NCI-H446 (cell line): Measurements from ENCODE around the gene PTPRN.
A peak's percentile ranks its signal among the peaks of the same experiment; 100 is the strongest.

Source experiments
- DNase-seq, 2 experiments: peaks; one replicate each; lab custom pipeline; 2025; lab: John Stamatoyannopoulos, UW

Gene PTPRN

DNA sequence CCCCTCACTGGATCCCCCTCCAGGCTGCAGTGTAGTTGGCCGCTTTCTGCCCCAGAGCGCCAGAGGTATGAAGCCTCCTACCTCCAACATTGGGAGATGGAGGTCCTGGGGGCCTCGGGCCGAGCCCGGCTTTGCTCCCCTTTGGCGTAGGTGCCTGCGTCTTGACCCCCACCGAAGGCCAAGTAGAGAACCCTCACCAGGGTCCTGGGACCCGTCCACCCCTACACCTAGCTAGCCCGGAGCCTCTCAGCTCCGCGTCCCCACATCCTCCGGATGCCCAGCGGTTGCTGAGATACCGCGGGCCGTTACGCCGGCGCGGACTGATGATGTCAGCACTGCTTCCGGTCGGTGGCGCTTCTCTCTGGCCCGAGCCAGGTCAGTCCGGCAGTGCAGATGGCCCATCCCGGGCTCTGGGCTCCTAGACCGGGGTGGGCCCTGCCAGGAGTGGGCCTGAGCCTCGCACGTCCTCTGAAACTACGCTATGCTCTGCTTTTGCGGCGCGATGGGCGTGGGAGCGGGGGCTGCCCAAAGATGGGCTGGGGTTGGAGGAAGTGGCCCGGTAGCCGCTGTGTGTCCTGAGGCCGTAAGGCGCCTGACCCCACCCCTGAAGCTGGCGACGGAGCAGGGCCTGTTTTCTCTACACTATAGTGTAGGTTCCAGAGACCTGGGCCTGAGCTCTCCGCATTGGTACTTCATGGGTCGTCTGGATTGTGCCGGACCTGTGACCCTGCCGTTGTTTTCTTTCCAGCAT lies 63.9 kb downstream of the PTPRN start, which contains the start of the genes GLB1L and STK16:
Gene GLB1L, minus strand, starts transcription at position 297 of the 751 bp plus-strand sequence. CDS start 1,871 bp downstream, outside the sequence.
Gene STK16, plus strand, starts transcription at position 332 of the 751 bp plus-strand sequence. CDS start 521 bp downstream, outside the sequence.
- peak; percentile 60 to 91 for DNase-seq

DNA sequence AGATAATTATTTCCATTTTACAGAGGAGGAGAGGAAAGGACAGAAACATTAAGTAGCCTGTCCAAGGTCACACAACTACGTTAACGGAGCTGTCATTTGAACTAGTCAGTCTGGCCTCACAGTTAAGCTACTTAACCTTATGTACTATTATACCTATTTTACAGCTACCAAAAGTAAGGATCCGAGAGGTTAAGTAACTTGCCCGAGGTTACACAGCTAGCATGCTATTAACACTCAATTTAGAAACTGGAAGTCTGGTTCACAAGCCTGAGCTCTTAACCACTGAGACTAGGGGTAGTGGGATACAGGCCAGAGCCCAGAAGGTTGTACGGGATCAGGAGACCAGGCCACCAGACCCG lies 64.4 kb downstream of the PTPRN start:
- DNase-seq: no peak

DNA sequence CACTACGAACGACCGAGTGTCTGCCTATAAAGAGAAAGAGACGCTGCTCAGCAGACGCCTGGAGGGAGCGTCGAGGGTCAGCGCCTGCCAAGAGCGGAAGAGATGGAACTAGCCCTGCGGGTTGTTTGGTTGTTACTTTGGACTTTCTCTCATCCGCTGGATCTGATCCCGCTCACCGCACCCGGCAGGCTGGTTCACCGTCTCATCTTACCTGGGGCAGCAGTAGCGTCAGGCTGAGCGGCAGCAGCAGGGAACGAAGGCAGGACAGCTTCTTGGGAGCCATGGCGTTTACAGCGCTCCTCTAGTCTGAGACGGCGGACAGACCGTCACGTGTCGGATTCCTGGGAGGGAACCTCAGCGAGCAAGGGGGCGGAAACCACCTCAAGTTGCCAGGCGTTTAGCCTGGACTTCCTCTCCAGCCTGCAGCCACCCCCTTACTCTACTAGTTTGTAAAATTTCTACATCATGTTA lies 65.9 kb downstream of the PTPRN start:
- no peak for DNase-seq
